ENCODE data around the gene ZBTB44. TPM values are rescaled to one million over a fixed set of nuclear protein-coding genes. Genes with fewer than 3 reads are reported as not detected.
"Not testable (repeated sequence)": the region's sequence is repeated elsewhere in the genome, so short reads cannot be mapped to it uniquely, and the experiment has no call there.

The ZBTB44 gene
- total RNA-seq, 1 donor from 2014 or later: 49.0 TPM

DNA sequence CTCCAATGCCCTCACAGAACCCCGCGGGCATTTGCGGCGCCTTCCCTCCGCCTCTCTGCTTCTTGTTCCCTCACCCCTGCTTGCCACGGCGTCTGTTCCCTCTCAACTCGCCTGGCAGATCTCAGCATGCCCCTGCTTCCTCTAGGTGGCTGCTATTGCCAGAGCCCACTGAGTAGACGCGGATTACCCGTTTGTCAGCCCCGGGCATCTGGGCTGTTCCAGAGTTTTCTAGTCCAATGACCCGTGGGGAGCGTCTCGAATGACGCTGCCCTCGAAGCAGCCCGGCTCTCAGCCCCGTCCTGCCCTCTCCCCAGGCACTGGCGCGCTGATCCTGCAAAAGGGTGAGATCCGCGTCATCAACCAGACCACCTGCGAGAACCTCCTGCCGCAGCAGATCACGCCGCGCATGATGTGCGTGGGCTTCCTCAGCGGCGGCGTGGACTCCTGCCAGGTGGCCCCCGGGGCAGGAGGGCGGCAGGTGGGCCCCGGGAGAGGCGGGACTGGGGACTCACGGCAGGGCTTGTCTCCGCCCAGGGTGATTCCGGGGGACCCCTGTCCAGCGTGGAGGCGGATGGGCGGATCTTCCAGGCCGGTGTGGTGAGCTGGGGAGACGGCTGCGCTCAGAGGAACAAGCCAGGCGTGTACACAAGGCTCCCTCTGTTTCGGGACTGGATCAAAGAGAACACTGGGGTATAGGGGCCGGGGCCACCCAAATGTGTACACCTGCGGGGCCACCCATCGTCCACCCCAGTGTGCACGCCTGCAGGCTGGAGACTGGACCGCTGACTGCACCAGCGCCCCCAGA is 105.4 kb downstream of the ZBTB44 start:
- no peak for DNase-seq
- ATAC-seq (ENCODE audit: poor library complexity): no peak
- intact Hi-C loops (cut with DNase I): no loop called here

- DNase-seq: no peak
- intact Hi-C loops (cut with DNase I): no loop called here
- no peak for ATAC-seq (ENCODE audit: poor library complexity)
Measured at GRCh38 chr11:130208241-130209127, 106.2 kb downstream of the ZBTB44 start.

GRCh38 chr11:130206141-130206540 is 108.6 kb downstream of the ZBTB44 start:
- DNase-seq (no peak), ATAC-seq (ENCODE audit: poor library complexity) (no peak)
- intact Hi-C loops (cut with DNase I): no loop called here

DNA sequence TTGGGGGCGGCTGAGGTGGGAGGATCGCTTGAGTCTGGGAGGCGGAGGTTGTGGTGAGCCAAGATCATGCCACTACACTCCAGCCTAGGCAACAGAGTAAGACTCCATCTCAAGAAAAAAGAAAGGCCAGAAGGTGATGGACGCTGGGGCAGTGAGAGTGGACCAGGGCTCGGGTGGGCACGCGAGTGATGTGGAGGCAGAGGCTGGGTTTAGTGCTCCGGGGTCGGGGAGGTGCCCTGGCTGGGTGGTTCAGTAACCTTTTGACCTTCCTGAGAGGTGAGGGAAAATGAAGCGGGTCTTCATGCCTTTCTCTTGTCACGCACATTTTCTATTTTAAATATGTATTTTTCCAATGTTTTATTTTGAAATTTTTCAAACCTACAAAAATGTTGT is 110.0 kb downstream of the ZBTB44 start:
- DNase-seq (no peak), ATAC-seq (ENCODE audit: poor library complexity) (no peak)
- intact Hi-C loops (cut with DNase I): no loop called here

GRCh38 chr11:130203766-130204702 is 110.7 kb downstream of the ZBTB44 start:
- intact Hi-C loops (cut with DNase I): no loop called here
- ATAC-seq (ENCODE audit: poor library complexity): no peak
- DNase-seq: no peak

- ATAC-seq (ENCODE audit: poor library complexity) (no peak), DNase-seq (no peak)
- intact Hi-C loops (cut with DNase I): no loop called here
Measured at GRCh38 chr11:130202818-130203689, 111.7 kb downstream of the ZBTB44 start.

DNA sequence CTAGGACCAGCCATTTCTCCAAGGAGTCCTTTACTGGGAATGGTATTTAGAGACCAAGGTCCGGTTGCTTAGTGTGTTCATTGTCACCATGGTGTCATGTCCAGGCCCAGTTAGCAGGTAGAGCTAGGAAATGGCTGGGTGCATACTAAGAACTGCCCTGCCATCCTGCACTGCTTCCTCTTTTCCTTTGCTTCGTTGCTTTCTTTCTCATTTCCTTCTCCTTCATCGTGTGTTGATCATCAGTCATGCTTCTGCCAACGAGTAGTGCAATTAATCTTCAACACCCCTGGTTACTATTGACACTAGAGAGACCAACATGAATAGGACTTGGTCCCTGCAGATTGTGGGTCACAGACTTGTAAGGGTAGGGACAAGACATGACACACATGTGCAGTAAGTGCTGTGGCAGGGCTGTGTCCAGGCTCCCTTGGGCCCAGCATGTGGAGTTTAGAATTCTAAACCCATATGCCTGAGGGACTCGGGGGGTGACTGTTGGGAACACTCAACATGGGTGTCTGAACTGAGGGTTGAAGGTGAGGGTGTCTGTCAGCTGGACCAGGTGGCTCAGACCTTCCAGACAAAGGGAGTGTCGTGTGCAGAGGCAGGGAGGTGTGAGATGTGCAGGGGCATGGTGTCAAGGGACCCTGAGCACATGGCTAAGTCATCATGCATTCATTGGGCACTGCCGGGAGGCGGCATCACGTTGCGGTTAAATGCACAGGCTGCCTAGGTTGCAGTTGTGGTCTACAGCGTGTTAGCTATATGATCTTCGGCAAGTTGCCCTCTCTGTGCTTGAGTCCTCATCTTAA is 112.5 kb downstream of the ZBTB44 start:
- no peak for ATAC-seq (ENCODE audit: poor library complexity)
- no peak for DNase-seq
- intact Hi-C loops (cut with DNase I): no loop called here

DNA sequence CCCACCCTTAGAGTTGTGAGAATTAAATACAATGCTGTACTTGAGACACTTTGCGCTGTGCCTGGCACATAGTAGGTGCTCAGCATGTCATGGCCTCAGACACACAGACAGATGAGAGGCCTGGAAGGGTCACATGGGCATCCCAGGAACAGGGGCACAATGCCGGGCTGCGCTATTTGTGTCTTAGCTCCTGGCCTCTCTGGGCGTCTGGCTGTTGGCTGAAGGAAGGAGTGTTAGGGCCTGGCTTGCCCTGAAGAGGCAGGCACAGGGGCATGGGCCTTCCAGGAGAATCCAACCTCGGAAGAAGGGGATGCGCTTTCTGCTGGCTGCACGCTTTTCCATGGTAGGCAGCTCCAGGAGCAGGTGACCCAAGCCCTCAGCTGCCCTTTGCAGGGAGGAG is 113.7 kb downstream of the ZBTB44 start:
- intact Hi-C loops (cut with DNase I): no loop called here
- ATAC-seq (ENCODE audit: poor library complexity) (no peak), DNase-seq (no peak)

DNA sequence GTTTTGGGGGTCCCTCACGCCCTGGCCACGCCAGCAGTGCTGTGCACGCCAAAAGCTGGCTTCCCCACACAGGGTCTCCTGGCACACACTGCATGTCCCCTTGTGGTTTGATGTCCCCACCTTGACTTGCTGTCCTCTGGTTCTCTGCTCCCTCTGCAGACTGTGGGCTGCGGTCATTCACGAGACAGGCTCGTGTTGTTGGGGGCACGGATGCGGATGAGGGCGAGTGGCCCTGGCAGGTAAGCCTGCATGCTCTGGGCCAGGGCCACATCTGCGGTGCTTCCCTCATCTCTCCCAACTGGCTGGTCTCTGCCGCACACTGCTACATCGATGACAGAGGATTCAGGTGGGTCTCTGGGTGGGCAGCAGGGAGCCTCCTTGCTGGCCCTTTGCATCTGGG is 114.9 kb downstream of the ZBTB44 start:
- ATAC-seq (ENCODE audit: poor library complexity): no peak
- no peak for DNase-seq

GRCh38 chr11:130198964-130199363 is 115.8 kb downstream of the ZBTB44 start:
- DNase-seq (no peak), ATAC-seq (ENCODE audit: poor library complexity) (no peak)
- intact Hi-C loops (cut with DNase I): no loop called here

More for the DNA sequence above, 114.9 kb downstream of the ZBTB44 start:
- intact Hi-C loops (cut with DNase I): no loop called here

DNA sequence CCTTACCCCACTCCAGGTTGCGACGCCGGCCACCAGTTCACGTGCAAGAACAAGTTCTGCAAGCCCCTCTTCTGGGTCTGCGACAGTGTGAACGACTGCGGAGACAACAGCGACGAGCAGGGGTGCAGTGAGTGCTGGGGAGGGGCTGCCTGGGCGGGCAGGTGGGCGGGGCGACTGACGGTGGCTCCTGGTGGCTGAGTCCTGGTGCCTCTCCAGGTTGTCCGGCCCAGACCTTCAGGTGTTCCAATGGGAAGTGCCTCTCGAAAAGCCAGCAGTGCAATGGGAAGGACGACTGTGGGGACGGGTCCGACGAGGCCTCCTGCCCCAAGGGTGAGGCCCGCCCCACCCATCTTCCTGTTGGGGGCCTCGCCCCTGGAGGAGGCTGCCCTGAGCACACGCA is 116.4 kb downstream of the ZBTB44 start:
- ATAC-seq (ENCODE audit: poor library complexity): no peak
- no peak for DNase-seq
- intact Hi-C loops (cut with DNase I): no loop called here

DNA sequence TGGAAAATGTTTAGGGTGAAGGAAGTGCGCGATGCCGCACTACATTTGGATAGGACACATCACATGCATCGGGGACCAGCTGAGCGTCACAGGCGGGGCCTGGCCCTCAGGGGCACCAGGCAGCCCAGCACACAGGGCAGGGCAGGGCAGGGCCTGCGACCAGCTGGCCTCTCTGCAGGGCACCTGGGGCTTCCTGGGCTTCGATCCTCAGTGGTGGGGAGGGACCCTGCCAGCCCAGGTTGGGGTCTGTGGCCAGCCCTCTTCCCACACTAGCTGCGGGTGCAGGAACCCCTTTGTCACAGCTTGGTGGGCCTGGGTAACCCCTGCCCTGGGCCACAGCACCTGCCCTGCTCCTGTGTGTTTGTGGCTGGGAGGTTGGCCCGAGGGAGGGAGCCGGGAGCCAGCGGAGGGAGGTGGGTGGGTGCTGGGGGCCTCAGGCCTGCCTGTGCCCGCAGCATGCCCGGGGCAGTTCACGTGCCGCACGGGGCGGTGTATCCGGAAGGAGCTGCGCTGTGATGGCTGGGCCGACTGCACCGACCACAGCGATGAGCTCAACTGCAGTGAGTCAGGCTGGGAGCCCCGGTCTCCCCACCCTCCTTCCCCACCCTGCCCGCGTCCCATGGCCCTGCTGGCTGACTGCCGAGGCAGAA is 117.2 kb downstream of the ZBTB44 start:
- ATAC-seq (ENCODE audit: poor library complexity) (no peak), DNase-seq (no peak)
- intact Hi-C loops (cut with DNase I): no loop called here

DNA sequence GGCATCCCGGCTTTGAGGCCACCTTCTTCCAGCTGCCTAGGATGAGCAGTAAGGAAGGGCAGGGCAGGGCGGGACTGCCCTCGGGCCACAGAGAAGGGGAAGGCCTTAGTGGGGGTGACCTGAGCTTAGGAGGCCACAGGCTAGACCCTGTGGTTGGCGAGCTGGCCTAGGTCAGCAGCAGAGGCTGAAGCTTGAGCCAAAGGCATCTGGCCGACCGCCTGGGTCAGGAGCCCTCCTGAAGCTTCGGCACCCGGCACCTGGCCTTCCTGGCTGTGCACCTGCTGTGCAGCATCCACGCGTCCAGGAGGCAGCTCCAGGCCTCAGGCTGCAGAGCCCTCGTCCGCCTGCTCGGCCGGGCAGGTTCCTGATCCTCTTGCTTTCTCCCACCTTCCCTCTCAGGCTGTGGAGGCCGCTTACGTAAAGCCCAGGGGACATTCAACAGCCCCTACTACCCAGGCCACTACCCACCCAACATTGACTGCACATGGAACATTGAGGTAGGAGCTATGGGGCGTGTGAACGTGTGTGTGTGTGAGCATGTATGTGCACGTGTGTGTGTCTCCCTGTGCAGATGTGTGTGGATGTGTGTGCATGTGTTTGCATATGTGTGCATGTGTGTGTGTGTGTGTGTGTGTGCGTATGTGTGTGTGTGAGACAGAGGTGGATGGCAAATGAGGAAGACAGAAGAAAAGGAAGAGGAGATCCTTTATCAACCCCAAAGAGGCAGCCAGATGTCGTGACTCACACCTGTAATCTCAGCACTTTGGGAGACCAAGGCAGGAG is 120.3 kb downstream of the ZBTB44 start:
- intact Hi-C loops (cut with DNase I): no loop called here
- DNase-seq (no peak), ATAC-seq (ENCODE audit: poor library complexity) (no peak)

GRCh38 chr11:130193551-130193950 is 121.2 kb downstream of the ZBTB44 start:
- DNase-seq; intact Hi-C loops (cut with DNase I); ATAC-seq (ENCODE audit: poor library complexity): not testable (repeated sequence)

DNA sequence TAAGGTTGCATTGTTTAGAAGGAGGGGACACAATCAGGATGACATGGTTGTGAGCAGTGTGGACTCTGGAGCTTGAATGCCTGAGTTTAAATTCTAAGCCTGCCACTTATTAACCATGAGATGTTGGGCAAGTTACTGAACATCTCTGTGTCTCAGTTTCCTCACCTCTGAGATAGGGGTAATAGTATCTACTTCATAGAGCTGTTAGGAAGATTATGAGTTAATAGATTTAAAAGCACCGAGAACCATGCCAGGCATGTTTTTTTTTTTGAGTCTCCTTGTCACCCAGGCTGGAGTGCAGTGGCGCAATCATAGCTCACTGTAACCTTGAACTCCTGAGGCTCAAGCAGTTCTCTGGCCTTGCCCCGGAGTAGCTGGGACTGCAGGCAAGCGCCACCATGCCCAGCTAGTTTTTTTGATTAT is 121.9 kb downstream of the ZBTB44 start:
- peak; percentile 40 for ATAC-seq (ENCODE audit: poor library complexity)
- no peak for DNase-seq
- intact Hi-C loops (cut with DNase I): no loop called here

- DNase-seq (no peak), ATAC-seq (ENCODE audit: poor library complexity) (no peak)
- intact Hi-C loops (cut with DNase I): no loop called here
Measured at GRCh38 chr11:130191896-130192295, 122.8 kb downstream of the ZBTB44 start.
